Sigmoid colon (tissue), 7 donors: ENCODE data around the gene CTTN. TPM values are rescaled to one million over a fixed set of nuclear protein-coding genes. Genes with fewer than 3 reads are reported as not detected.

Experiments
- DNase-seq: peaks from one replicate; pipeline ENCODE4 v3.0.0-alpha.2; 2019
- H3K27ac ChIP-seq, 4 donors: fragments of 200-600 bp; sonication (generic); one replicate each; pipeline ENCODE4 v1.5.1; 2016 to 2019; ENCODE audit warnings: mild to moderate bottlenecking in 1 of 4
- H3K27me3 ChIP-seq, 3 donors: fragments of 200-600 bp; sonication (generic); one replicate each; pipeline ENCODE4 v1.5.1; 2019; ENCODE audit warnings: mild to moderate bottlenecking in 1 of 3
- H3K36me3 ChIP-seq, 4 donors: fragments of 200-600 bp; sonication (generic); one replicate each; pipeline ENCODE4 v1.5.1; 2016 to 2019
- H3K4me1 ChIP-seq, 4 donors: fragments of 200-600 bp; sonication (generic); one replicate each; pipeline ENCODE4 v1.5.1; 2017 to 2019
- H3K4me3 ChIP-seq, 4 donors: fragments of 200-600 bp; sonication (generic); one replicate each; pipeline ENCODE4 v1.5.1; 2017 to 2019; ENCODE audit warnings: mild to moderate bottlenecking in 2 of 4, moderate library complexity in 1 of 4
- H3K9me3 ChIP-seq, 4 donors: fragments of 200-600 bp in 3 of 4; sonication (generic) in 3 of 4; one replicate each; pipeline versions ENCODE4 v1.5.1 to v1.6.1; 2013 to 2019
- CTCF ChIP-seq, 4 experiments: fragments of 450-650 bp in 3 of 4; fragments of 200-600 bp in 1 of 4; IDR thresholded peaks; one replicate each; pipeline ENCODE4 v1.5.1; 2016 to 2019; ENCODE audit warnings: antibody characterized with exemption in 4 of 4, mild to moderate bottlenecking in 3 of 4, moderate library complexity in 2 of 4
- EP300 ChIP-seq, 4 donors: sonication (generic); formaldehyde crosslinking; IDR thresholded peaks; one replicate each; pipeline ENCODE4 v1.6.1; 2017; ENCODE audit warnings: antibody characterized with exemption in 4 of 4
- POLR2A ChIP-seq, 2 donors: fragments of 450-650 bp; IDR thresholded peaks; one replicate each; pipeline ENCODE4 v1.6.1; 2016; ENCODE audit warnings: antibody characterized with exemption in 2 of 2, mild to moderate bottlenecking in 2 of 2, moderate library complexity in 2 of 2
- POLR2AphosphoS5 ChIP-seq, 4 donors: sonication (generic); formaldehyde crosslinking; IDR thresholded peaks; one replicate each; pipeline ENCODE4 v1.6.1; 2017; ENCODE audit warnings: antibody characterized with exemption in 4 of 4
- WGBS, 2 donors: extraction: QIAGEN DNeasy Blood & Tissue Kit; methylation state at CpG; one replicate each; pipeline ENCODE4 v1.1.7; 2013; 5-methylcytosine and 5-hydroxymethylcytosine counted together
- intact Hi-C: fragments of 100-400 bp; cut with DNase I; formaldehyde crosslinking; loops from one replicate; pipeline ENCODE4 v1.15.1; 2023
- polyA plus RNA-seq, 3 donors: library from polyadenylated mRNA; stranded (reverse); fragments of 200-250 nt; gene quantifications; one replicate each; pipeline ENCODE4 v1.2.3, GENCODE V29; 2013
- total RNA-seq, 4 donors: library from RNA; depleted of rRNA; stranded (reverse); fragments of >200 nt; gene quantifications; one replicate each; pipeline ENCODE4 v1.1.0, GENCODE V29; 2016
- donor health status: healthy with polysubstance abuse.
- donor health status: Bipolar disorder and iron deficiency.
- donor health status: healthy.

CTTN gene
- total and polyA plus RNA-seq, 7 donors = 87.1 to 312 (median 136) TPM

DNA sequence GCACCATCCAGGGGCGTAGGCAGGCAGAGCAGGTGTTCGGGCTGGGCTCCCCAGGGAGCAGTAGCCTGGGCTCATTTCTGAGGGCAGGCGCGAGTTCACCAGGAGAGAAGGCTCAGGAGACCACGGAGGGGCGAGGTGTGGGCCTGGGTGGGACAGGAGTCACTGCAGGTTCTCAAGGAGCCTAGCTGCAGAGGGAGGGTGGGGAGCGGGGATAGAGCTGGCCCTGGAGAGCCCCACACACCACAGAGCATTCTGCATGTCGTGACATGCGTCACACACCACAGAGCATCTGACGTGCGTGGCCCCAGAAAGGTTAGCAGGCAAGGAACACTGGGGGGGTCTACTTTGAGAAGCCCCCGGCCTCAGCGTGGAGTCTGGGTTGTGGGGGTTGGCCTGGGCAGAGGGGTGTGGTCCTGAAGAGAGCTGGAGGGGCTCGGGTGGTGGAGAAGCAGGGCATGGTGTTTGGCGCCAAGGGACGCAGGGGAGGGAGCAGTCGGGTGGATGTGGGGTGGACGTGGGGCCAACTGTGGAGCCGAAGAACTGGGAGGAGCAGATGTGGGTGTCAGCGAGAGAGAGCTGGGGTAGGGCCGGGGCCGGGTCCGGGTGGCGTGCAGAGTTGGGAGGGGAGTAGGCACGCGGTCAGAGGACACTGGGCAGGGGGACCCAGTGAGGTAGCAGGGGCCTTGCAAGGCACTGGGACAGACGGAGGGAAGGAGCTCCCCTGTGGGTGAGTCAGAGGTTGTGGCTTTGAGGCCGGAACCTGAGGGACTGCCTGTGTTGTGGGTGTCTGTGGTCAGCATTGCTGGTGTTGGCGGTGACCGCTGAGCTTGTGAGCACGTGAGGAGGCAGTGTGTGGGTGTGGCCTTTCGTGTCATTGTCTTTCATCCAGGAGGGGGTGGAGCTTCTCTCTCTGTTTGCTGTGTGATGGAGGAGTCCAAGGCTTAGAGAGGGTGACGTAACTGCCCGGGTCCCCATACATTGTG lies 25.5 kb downstream of the CTTN start:
- DNase-seq = no peak
- peaks cover 41 to 98% (median 60%) of the 10 kb centered on the region in 4 donors for H3K36me3 ChIP-seq
- no peak overlapping the region for H3K27ac ChIP-seq
- H3K4me1 ChIP-seq = no peaks in the 10 kb centered on the region
- H3K9me3 ChIP-seq = no peaks in the 10 kb centered on the region
- H3K27me3 ChIP-seq = no peaks in the 10 kb centered on the region
- WGBS, 2 donors = 84 to 92% methylated on average over 34 of the region's 34 CpGs
- TF ChIP-seq EP300 (IDR thresholded peaks at IDR 0.05) (no peak), POLR2AphosphoS5 (IDR thresholded peaks at IDR 0.05) (no peak), CTCF (IDR thresholded peaks at IDR 0.05) (no peak), POLR2A (IDR thresholded peaks at IDR 0.05) (no peak)
- H3K4me3 ChIP-seq = no peak overlapping the region
- intact Hi-C loops = no loop called here

DNA sequence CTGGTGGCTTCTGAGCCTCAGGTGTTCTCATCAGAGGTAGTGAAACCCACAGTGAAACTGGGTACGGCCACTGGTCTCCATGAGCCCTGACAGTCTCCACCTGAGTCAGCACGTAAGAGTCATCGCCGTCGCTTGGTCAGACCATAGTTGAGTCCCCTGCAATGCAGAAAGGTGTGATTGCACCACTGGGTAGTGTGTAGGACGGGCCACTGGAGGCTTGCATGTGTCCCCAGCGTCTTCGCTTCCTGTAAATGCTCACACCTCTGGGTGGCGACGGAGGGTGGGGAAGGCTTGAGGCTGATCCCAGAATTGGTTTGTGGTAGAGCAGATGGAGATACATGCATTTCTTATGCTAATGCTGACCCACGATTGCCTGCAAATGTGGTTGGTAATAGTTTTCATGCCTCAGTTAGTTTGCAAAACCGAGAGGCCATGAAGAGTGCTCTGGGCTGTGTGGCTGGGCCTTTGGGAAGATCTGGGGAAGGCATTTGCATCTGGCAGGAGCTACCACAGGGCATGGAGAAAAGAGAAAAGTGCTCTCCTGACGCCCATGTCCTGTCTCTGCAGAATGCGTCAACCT lies 26.5 kb downstream of the CTTN start:
- H3K27me3 ChIP-seq = no peaks in the 10 kb centered on the region
- intact Hi-C loops = no loop called here
- no peak overlapping the region for H3K4me3 ChIP-seq
- TF ChIP-seq POLR2A (IDR thresholded peaks at IDR 0.05) (no peak), CTCF (IDR thresholded peaks at IDR 0.05) (no peak), EP300 (IDR thresholded peaks at IDR 0.05) (no peak), POLR2AphosphoS5 (IDR thresholded peaks at IDR 0.05) (no peak)
- no peak overlapping the region for H3K27ac ChIP-seq
- WGBS, 2 donors = 85 to 93% methylated on average over 14 of the region's 14 CpGs
- no peak for DNase-seq
- H3K4me1 ChIP-seq = no peaks in the 10 kb centered on the region
- H3K9me3 ChIP-seq = no peaks in the 10 kb centered on the region
- H3K36me3 ChIP-seq = peaks cover 46 to 98% (median 61%) of the 10 kb centered on the region in 4 donors

DNA sequence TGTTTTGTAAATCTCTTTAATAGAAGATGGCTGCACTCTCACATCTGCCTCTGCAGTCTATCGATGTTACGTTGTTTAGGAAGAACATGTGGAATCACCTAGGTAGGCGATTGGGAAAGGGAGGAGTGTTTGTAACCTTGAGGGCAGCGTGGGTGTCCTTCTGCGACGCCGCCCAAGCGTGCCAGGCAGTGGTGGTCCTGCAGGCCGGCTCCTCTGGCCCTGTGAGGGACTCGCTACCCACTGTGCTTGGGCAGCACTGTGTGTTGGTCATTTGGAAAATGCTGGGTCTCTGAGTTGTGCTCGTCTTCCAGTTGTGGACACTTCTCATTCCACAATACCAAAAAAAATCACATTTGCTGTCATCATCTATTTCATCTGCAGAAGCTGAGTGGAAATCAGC lies 29.1 kb downstream of the CTTN start:
- intact Hi-C loops = no loop called here
- no peaks in the 10 kb centered on the region for H3K9me3 ChIP-seq
- no peak overlapping the region for H3K4me3 ChIP-seq
- WGBS, 2 donors = 96% methylated on average over 11 of the region's 11 CpGs
- H3K36me3 ChIP-seq = peaks cover 44 to 98% (median 64%) of the 10 kb centered on the region in 4 donors
- H3K27me3 ChIP-seq = no peaks in the 10 kb centered on the region
- no peak for DNase-seq
- H3K27ac ChIP-seq = no peak overlapping the region
- no peaks in the 10 kb centered on the region for H3K4me1 ChIP-seq
- TF ChIP-seq CTCF (IDR thresholded peaks at IDR 0.05) (no peak), EP300 (IDR thresholded peaks at IDR 0.05) (no peak), POLR2AphosphoS5 (IDR thresholded peaks at IDR 0.05) (no peak), POLR2A (IDR thresholded peaks at IDR 0.05) (no peak)

DNA sequence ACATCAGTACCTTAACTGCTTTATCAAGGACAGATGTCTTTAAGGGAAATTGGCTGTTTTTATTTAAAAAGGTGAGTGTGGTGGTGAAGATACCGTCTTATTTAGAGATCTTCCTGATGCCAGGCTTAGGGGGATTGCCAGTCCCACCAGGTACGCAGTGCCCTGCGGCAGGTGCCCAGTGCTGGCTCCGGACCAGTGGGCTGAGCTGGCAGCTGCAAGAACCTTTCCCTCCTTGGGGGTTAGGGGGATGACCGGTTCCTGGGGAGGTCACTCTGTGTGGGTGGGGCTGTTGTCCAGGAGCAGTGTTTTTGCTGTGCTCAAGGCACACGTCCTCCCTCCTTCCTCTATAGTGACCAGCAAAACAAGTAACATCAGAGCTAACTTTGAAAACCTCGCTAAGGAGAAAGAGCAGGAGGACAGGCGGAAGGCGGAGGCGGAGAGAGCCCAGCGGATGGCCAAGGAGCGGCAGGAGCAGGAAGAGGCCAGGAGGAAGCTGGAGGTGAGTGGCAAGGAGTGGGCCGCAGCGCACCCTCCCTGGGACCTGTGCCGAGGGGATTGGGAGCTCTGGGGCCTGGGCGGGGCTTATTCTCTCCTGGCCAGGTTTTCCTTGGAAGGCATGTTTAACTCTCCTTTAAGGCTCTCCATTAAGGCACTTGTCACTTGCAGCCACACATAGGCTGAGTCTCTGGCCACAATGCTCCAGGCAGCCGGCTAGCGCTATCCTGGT lies 30.5 kb downstream of the CTTN start:
- Histone ChIP-seq H3K27me3 (no peaks in the 10 kb centered on the region), H3K27ac (no peak overlapping the region), H3K4me1 (no peaks in the 10 kb centered on the region), H3K9me3 (no peaks in the 10 kb centered on the region), H3K36me3 (peaks cover 46 to 98% (median 68%) of the 10 kb centered on the region in 4 donors), H3K4me3 (no peak overlapping the region)
- intact Hi-C loops = no loop called here
- 95 to 96% methylated on average over 18 of the region's 18 CpGs for WGBS, 2 donors
- no peak for TF ChIP-seq CTCF (IDR thresholded peaks at IDR 0.05)
- TF ChIP-seq POLR2AphosphoS5 (IDR thresholded peaks at IDR 0.05) = no peak
- TF ChIP-seq POLR2A (IDR thresholded peaks at IDR 0.05) = no peak
- no peak for TF ChIP-seq EP300 (IDR thresholded peaks at IDR 0.05)
- no peak for DNase-seq
